NCI-H146 treated with DMSO at 0.1 percent for 48 hours (cell line): ENCODE data around the gene VTI1B.

Experiments used
- DNase-seq: peaks from one replicate; lab custom pipeline; 2025; ENCODE audit not compliant: unreplicated experiment; lab: John Stamatoyannopoulos, UW

Gene VTI1B

GRCh38 chr14:67680121-67680602, 5.7 kb upstream of the VTI1B start:
- DNase-seq, result no peak

GRCh38 chr14:67679006-67679405, 4.6 kb upstream of the VTI1B start:
- DNase-seq, result no peak

GRCh38 chr14:67675219-67675582, 769 bp upstream of the VTI1B start:
- no peak for DNase-seq

- DNase-seq, result peak; percentile 28
Measured at GRCh38 chr14:67674139-67674479, 323 bp downstream of the VTI1B start.

- no peak for DNase-seq
Measured at GRCh38 chr14:67673451-67673850, 981 bp downstream of the VTI1B start.

GRCh38 chr14:67668559-67668958, 5.9 kb downstream of the VTI1B start:
- DNase-seq, result no peak

- DNase-seq, result no peak
Measured at GRCh38 chr14:67666750-67667449, 7.5 kb downstream of the VTI1B start.

- DNase-seq, result no peak
Measured at GRCh38 chr14:67665868-67666267, 8.6 kb downstream of the VTI1B start.

GRCh38 chr14:67663633-67664032, 10.8 kb downstream of the VTI1B start:
- DNase-seq, result no peak

GRCh38 chr14:67653651-67654280, 20.7 kb downstream of the VTI1B start:
- no peak for DNase-seq

- DNase-seq, result no peak
Measured at GRCh38 chr14:67652189-67652588, 22.2 kb downstream of the VTI1B start.

- no peak for DNase-seq
Measured at GRCh38 chr14:67650694-67651093, 23.7 kb downstream of the VTI1B start.

GRCh38 chr14:67650151-67650550, 24.3 kb downstream of the VTI1B start:
- DNase-seq, result no peak

GRCh38 chr14:67646131-67646530, 28.3 kb downstream of the VTI1B start:
- no peak for DNase-seq

GRCh38 chr14:67645414-67645813, 29.0 kb downstream of the VTI1B start:
- DNase-seq, result no peak

- DNase-seq, result no peak
Measured at GRCh38 chr14:67644428-67644827, 30.0 kb downstream of the VTI1B start.

GRCh38 chr14:67643713-67644112, 30.7 kb downstream of the VTI1B start:
- DNase-seq, result no peak

GRCh38 chr14:67641902-67642749, 32.3 kb downstream of the VTI1B start:
- no peak for DNase-seq

- DNase-seq, result no peak
Measured at GRCh38 chr14:67641480-67641879, 33.0 kb downstream of the VTI1B start.

GRCh38 chr14:67638642-67639041, 35.8 kb downstream of the VTI1B start:
- DNase-seq, result no peak

- no peak for DNase-seq
Measured at GRCh38 chr14:67636361-67636919, 38.0 kb downstream of the VTI1B start.
